C4-2B (cell line): ENCODE measurements around the gene WDR48.

Experiments used
- H3K27ac ChIP-seq: fragments of 450-650 bp; 2 replicates; pipeline ENCODE4 v1.5.1; 2017
- ZFX ChIP-seq: fragments of 450-650 bp; IDR thresholded peaks from 2 replicates; pipeline ENCODE4 v1.6.1; 2017
- TF ChIP-seq, protein P1 (sequence below): fragments of 450-650 bp; conservative IDR thresholded peaks from 2 replicates; pipeline ENCODE4 v1.5.1; 2017; ENCODE audit warnings: mild to moderate bottlenecking

Gene WDR48

GRCh38 chr3:39141171-39141995, 89.6 kb downstream of the WDR48 start:
- H3K27ac ChIP-seq: peak overlapping the region; percentile 81
- TF ChIP-seq, protein P1, sequence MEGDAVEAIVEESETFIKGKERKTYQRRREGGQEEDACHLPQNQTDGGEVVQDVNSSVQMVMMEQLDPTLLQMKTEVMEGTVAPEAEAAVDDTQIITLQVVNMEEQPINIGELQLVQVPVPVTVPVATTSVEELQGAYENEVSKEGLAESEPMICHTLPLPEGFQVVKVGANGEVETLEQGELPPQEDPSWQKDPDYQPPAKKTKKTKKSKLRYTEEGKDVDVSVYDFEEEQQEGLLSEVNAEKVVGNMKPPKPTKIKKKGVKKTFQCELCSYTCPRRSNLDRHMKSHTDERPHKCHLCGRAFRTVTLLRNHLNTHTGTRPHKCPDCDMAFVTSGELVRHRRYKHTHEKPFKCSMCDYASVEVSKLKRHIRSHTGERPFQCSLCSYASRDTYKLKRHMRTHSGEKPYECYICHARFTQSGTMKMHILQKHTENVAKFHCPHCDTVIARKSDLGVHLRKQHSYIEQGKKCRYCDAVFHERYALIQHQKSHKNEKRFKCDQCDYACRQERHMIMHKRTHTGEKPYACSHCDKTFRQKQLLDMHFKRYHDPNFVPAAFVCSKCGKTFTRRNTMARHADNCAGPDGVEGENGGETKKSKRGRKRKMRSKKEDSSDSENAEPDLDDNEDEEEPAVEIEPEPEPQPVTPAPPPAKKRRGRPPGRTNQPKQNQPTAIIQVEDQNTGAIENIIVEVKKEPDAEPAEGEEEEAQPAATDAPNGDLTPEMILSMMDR: no peak
- TF ChIP-seq ZFX: no peak

DNA sequence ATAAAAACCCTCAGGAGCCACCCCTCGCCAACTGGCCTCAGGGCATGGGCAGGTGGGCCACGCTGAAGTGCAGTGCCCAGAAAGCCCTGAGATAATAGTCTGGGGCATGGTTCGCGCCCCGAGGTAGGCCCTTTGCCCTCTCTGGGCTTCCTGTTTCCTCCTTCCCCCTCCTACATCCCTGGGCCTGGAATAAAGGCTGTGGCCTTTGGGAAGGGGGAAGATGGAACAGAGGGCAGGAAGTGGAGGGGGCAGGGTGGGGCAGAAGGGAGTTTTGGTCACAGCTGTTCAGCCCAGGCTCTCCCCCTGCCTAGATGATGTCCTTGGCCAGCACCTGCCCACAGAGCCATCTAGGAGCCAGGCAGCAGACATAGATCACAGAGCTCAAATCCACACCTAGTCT, 90.3 kb downstream of the WDR48 start:
- peak overlapping the region; percentile 81 for H3K27ac ChIP-seq

GRCh38 chr3:39143051-39143885, 91.5 kb downstream of the WDR48 start:
- TF ChIP-seq ZFX: no peak
- TF ChIP-seq, protein P1: no peak
- H3K27ac ChIP-seq: peak overlapping the region; percentile 81

More for the DNA sequence above, 90.3 kb downstream of the WDR48 start:
- TF ChIP-seq, protein P1: no peak
- peak; percentile 42; the same call in 1 of the 2 replicates for TF ChIP-seq ZFX

GRCh38 chr3:39144095-39144747, 92.4 kb downstream of the WDR48 start:
- TF ChIP-seq, protein P1: no peak
- no peak for TF ChIP-seq ZFX
- H3K27ac ChIP-seq: peak overlapping the region; percentile 81; the same call in 1 of the 2 replicates

- TF ChIP-seq, protein P1: no peak
- TF ChIP-seq ZFX: no peak
- H3K27ac ChIP-seq: no peak overlapping the region; the same call in 1 of the 2 replicates
Measured at GRCh38 chr3:39144748-39145380, 93.0 kb downstream of the WDR48 start.

- no peak overlapping the region for H3K27ac ChIP-seq
- TF ChIP-seq, protein P1: no peak
- TF ChIP-seq ZFX: no peak
Measured at GRCh38 chr3:39146083-39146501, 94.3 kb downstream of the WDR48 start.
